Endodermal cell (in vitro differentiated cells): ENCODE results near the gene IL1RAP. TPM values are rescaled to one million over a fixed set of nuclear protein-coding genes. Genes with fewer than 3 reads are reported as not detected.

Experiments
- DNase-seq: peaks from one replicate; pipeline ENCODE4 v3.0.0-alpha.2; 2017
- H3K27ac ChIP-seq: 2 replicates; pipeline ENCODE4 v1.5.1; 2013; ENCODE audit warnings: mild to moderate bottlenecking, low read depth, low read length, moderate library complexity
- H3K27me3 ChIP-seq: 2 replicates; pipeline ENCODE4 v1.6.1; 2013; ENCODE audit warnings: mild to moderate bottlenecking, low read length, moderate library complexity; ENCODE audit not compliant: insufficient read depth, control insufficient read depth, poor library complexity, severe bottlenecking
- H3K36me3 ChIP-seq: 2 replicates; pipeline ENCODE4 v1.7.0; 2013; ENCODE audit warnings: mild to moderate bottlenecking, low read length, moderate library complexity; ENCODE audit not compliant: control insufficient read depth, insufficient read depth
- H3K4me1 ChIP-seq: one replicate; pipeline ENCODE4 v1.7.0; 2013; ENCODE audit warnings: low read length; ENCODE audit not compliant: control insufficient read depth, insufficient read depth
- H3K4me3 ChIP-seq: 2 replicates; pipeline ENCODE4 v1.5.1; 2013; ENCODE audit warnings: mild to moderate bottlenecking, low read length, moderate library complexity
- H3K9ac ChIP-seq: 2 replicates; pipeline ENCODE4 v1.6.1; 2013; ENCODE audit warnings: mild to moderate bottlenecking, low read length, moderate library complexity; ENCODE audit not compliant: poor library complexity, severe bottlenecking; ENCODE audit errors: extremely low read depth
- H3K9me3 ChIP-seq: 2 replicates; pipeline ENCODE4 v1.6.1; 2013; ENCODE audit warnings: mild to moderate bottlenecking, low read length, moderate library complexity; ENCODE audit not compliant: control insufficient read depth
- H3K27ac Mint-ChIP-seq: 2 replicates; pipeline ENCODE4 v1.8.0; 2020; ENCODE audit warnings: mixed read lengths
- H3K27me3 Mint-ChIP-seq: 2 replicates; pipeline ENCODE4 v1.8.0; 2021; ENCODE audit warnings: mild to moderate bottlenecking, mixed read lengths; ENCODE audit not compliant: insufficient read depth
- H3K36me3 Mint-ChIP-seq: 2 replicates; pipeline ENCODE4 v1.8.0; 2020; ENCODE audit warnings: low read depth, mixed read lengths
- H3K4me1 Mint-ChIP-seq: 2 replicates; pipeline ENCODE4 v1.8.0; 2020; ENCODE audit warnings: mixed read lengths
- H3K4me3 Mint-ChIP-seq: 2 replicates; pipeline ENCODE4 v1.8.0; 2020; ENCODE audit warnings: mild to moderate bottlenecking, moderate library complexity, mixed read lengths
- H3K9me3 Mint-ChIP-seq: 2 replicates; pipeline ENCODE4 v1.8.0; 2020; ENCODE audit warnings: mild to moderate bottlenecking, mixed read lengths
- CTCF ChIP-seq: fragments of 200-600 bp; sonication (generic); conservative IDR thresholded peaks from 2 replicates; pipeline ENCODE4 v1.5.0; 2021; ENCODE audit warnings: antibody characterized with exemption, mild to moderate bottlenecking
- WGBS, 2 experiments: methylation state at CpG; one replicate each; pipeline versions ENCODE4 v1.1.5 to v1.1.7; 2013; ENCODE audit warnings: missing lambda C conversion rate in 2 of 2, mixed read lengths in 1 of 2; ENCODE audit not compliant: insufficient coverage in 1 of 2, insufficient read length in 1 of 2; 5-methylcytosine and 5-hydroxymethylcytosine counted together
- total RNA-seq, 2 donors: library from RNA; stranded (reverse); fragmentation: NEBNext Ultra II Directional in 1 of 2; extraction: Animal tissue kit (Norgen Biotek cat#: 25700) in 1 of 2; gene quantifications; 2 replicates in 1 of 2; 3 replicates in 1 of 2; pipeline ENCODE4 v1.2.1, GENCODE V29; 2021

IL1RAP gene
- total RNA-seq, 2 donors from 2014 or later = 2.6 to 6.0 TPM

GRCh38 chr3:190498293-190498692 is 15.6 kb upstream of the IL1RAP start:
- no peak overlapping the region for H3K27ac ChIP-seq
- no peak overlapping the region for H3K9ac ChIP-seq

GRCh38 chr3:190499122-190499521 is 14.8 kb upstream of the IL1RAP start:
- H3K36me3 ChIP-seq = no peaks in the 10 kb centered on the region
- no peak for DNase-seq
- H3K9ac ChIP-seq = no peak overlapping the region
- no peak overlapping the region for H3K27ac ChIP-seq
- Mint-ChIP-seq H3K27me3 (no peaks in the 10 kb centered on the region), H3K27ac (no peak overlapping the region), H3K4me3 (no peak overlapping the region), H3K4me1 (peaks cover 3% of the 10 kb centered on the region), H3K36me3 (no peaks in the 10 kb centered on the region), H3K9me3 (no peaks in the 10 kb centered on the region)
- no peak for TF ChIP-seq CTCF
- no peaks in the 10 kb centered on the region for H3K9me3 ChIP-seq
- whole genome bisulfite sequencing, 2 experiments = 44 to 100% methylated on average over 1 to 2 of the region's 2 CpGs
- H3K27me3 ChIP-seq = no peaks in the 10 kb centered on the region
- no peak overlapping the region for H3K4me3 ChIP-seq
- no peaks in the 10 kb centered on the region for H3K4me1 ChIP-seq

More at GRCh38 chr3:190498293-190498692, 15.6 kb upstream of the IL1RAP start:
- Histone ChIP-seq H3K4me1 (no peaks in the 10 kb centered on the region), H3K4me3 (no peak overlapping the region), H3K9me3 (no peaks in the 10 kb centered on the region), H3K36me3 (no peaks in the 10 kb centered on the region), H3K27me3 (no peaks in the 10 kb centered on the region)
- Mint-ChIP-seq H3K27me3 (no peaks in the 10 kb centered on the region), H3K4me3 (no peak overlapping the region), H3K27ac (no peak overlapping the region), H3K9me3 (no peaks in the 10 kb centered on the region), H3K4me1 (no peaks in the 10 kb centered on the region), H3K36me3 (no peaks in the 10 kb centered on the region)
- WGBS, 2 experiments = 85% methylated on average over 2 of the region's 2 CpGs; no CpG with 5 or more reads in 1 of the 2 experiments
- no peak for TF ChIP-seq CTCF
- no peak for DNase-seq

GRCh38 chr3:190502946-190503345 is 10.9 kb upstream of the IL1RAP start:
- Histone ChIP-seq H3K9me3 (no peaks in the 10 kb centered on the region), H3K36me3 (no peaks in the 10 kb centered on the region), H3K9ac (no peak overlapping the region), H3K27ac (no peak overlapping the region), H3K27me3 (no peaks in the 10 kb centered on the region), H3K4me3 (no peak overlapping the region), H3K4me1 (peaks cover 6% of the 10 kb centered on the region)
- no peak for TF ChIP-seq CTCF
- no peaks in the 10 kb centered on the region for H3K36me3 Mint-ChIP-seq
- H3K4me1 Mint-ChIP-seq = peaks cover 11% of the 10 kb centered on the region
- no peak overlapping the region for H3K27ac Mint-ChIP-seq
- no peaks in the 10 kb centered on the region for H3K27me3 Mint-ChIP-seq
- DNase-seq = no peak
- H3K4me3 Mint-ChIP-seq = no peak overlapping the region
- WGBS, 2 experiments = 93 to 100% methylated on average over 1 to 3 of the region's 3 CpGs
- H3K9me3 Mint-ChIP-seq = no peaks in the 10 kb centered on the region
